Esophagus muscularis mucosa (tissue), 4 donors: ENCODE measurements around the gene SCART1. TPM values are rescaled to one million over a fixed set of nuclear protein-coding genes. Genes with fewer than 3 reads are reported as not detected.

Experiments used
- DNase-seq: peaks from one replicate; pipeline ENCODE4 v3.0.0-alpha.2; 2017; ENCODE audit errors: extremely low spot score
- H3K27ac ChIP-seq, 4 donors: fragments of 200-600 bp; sonication (generic); replicated peaks in 1 of 4; 1 replicate in 3 of 4; 2 replicates in 1 of 4; pipeline ENCODE4 v1.5.1; 2016 to 2019; ENCODE audit warnings: mild to moderate bottlenecking in 1 of 4
- H3K27me3 ChIP-seq, 4 donors: fragments of 200-600 bp; sonication (generic); one replicate each; pipeline versions ENCODE4 v1.5.1 to v1.6.0; 2016 to 2019
- H3K36me3 ChIP-seq, 4 donors: fragments of 200-600 bp; sonication (generic); one replicate each; pipeline ENCODE4 v1.5.1; 2016 to 2019
- H3K4me1 ChIP-seq, 4 donors: fragments of 200-600 bp; sonication (generic); one replicate each; pipeline ENCODE4 v1.5.1; 2016 to 2019
- H3K4me3 ChIP-seq, 4 donors: fragments of 200-600 bp; sonication (generic); 1 replicate in 2 of 4; 2 replicates in 2 of 4; pipeline ENCODE4 v1.5.1; 2016 to 2019; ENCODE audit warnings: mild to moderate bottlenecking in 4 of 4, moderate library complexity in 1 of 4
- H3K9me3 ChIP-seq, 4 donors: fragments of 200-600 bp; sonication (generic); 1 replicate in 3 of 4; 2 replicates in 1 of 4; pipeline ENCODE4 v1.5.1; 2016 to 2019
- CTCF ChIP-seq, 3 experiments: fragments of 200-600 bp in 2 of 3; fragments of 450-650 bp in 1 of 3; sonication (generic) in 2 of 3; IDR thresholded peaks; one replicate each; pipeline ENCODE4 v1.5.1; 2017 to 2019; ENCODE audit warnings: antibody characterized with exemption in 3 of 3, mild to moderate bottlenecking in 2 of 3, moderate library complexity in 1 of 3
- EP300 ChIP-seq: sonication (generic); formaldehyde crosslinking; IDR thresholded peaks from one replicate; pipeline ENCODE4 v1.6.1; 2017; ENCODE audit warnings: antibody characterized with exemption
- POLR2A ChIP-seq: fragments of 450-650 bp; IDR thresholded peaks from one replicate; pipeline ENCODE4 v1.6.1; 2017; ENCODE audit warnings: antibody characterized with exemption, moderate library complexity, mild to moderate bottlenecking, low read depth
- POLR2AphosphoS5 ChIP-seq, 2 donors: sonication (generic); formaldehyde crosslinking; IDR thresholded peaks; one replicate each; pipeline ENCODE4 v1.6.1; 2017; ENCODE audit warnings: antibody characterized with exemption in 2 of 2
- WGBS: methylation state at CpG from one replicate; pipeline ENCODE4 v1.1.5; 2018; 5-methylcytosine and 5-hydroxymethylcytosine counted together
- intact Hi-C: fragments of 100-400 bp; cut with DNase I; formaldehyde crosslinking; loops from one replicate; pipeline ENCODE4 v1.15.1; 2023
- total RNA-seq, 4 donors: library from RNA; depleted of rRNA; stranded (reverse); fragments of >200 nt; gene quantifications; one replicate each; pipeline versions ENCODE4 v1.1.0 to v1.2.1, GENCODE V29; 2016

SCART1 gene
- total RNA-seq, 4 donors from 2014 or later: 0.65 to 1.7 (median 1.4) TPM

GRCh38 chr10:133462512-133463305, 9.0 kb downstream of the SCART1 start:
- DNase-seq: peak; percentile 75
- no peaks in the 10 kb centered on the region for H3K4me1 ChIP-seq
- TF ChIP-seq POLR2A (no peak), EP300 (no peak), CTCF (IDR thresholded peaks at IDR 0.05) (no peak), POLR2AphosphoS5 (IDR thresholded peaks at IDR 0.05) (no peak)
- H3K27ac ChIP-seq: no peak overlapping the region
- no peaks in the 10 kb centered on the region for H3K9me3 ChIP-seq
- intact Hi-C loops: no loop called here
- H3K4me3 ChIP-seq: no peak overlapping the region
- H3K36me3 ChIP-seq: peaks cover 0 to 33% (median 7%) of the 10 kb centered on the region in 4 donors
- WGBS: 93% methylated on average over 10 of the region's 10 CpGs
- H3K27me3 ChIP-seq: no peaks in the 10 kb centered on the region

GRCh38 chr10:133464582-133465031, 10.9 kb downstream of the SCART1 start:
- DNase-seq: peak; percentile 50
- Histone ChIP-seq H3K4me3 (no peak overlapping the region), H3K36me3 (peaks cover 0 to 38% (median 10%) of the 10 kb centered on the region in 4 donors), H3K4me1 (no peaks in the 10 kb centered on the region), H3K27ac (no peak overlapping the region), H3K9me3 (no peaks in the 10 kb centered on the region), H3K27me3 (no peaks in the 10 kb centered on the region)
- 92% methylated on average over 11 of the region's 12 CpGs for WGBS
- intact Hi-C loops: no loop called here
- no peak for TF ChIP-seq CTCF (IDR thresholded peaks at IDR 0.05)
- no peak for TF ChIP-seq POLR2A
- no peak for TF ChIP-seq EP300
- no peak for TF ChIP-seq POLR2AphosphoS5 (IDR thresholded peaks at IDR 0.05)

GRCh38 chr10:133465191-133465949, 11.6 kb downstream of the SCART1 start:
- WGBS: 18% methylated on average over 33 of the region's 55 CpGs
- Histone ChIP-seq H3K4me3 (no peak overlapping the region), H3K27me3 (no peaks in the 10 kb centered on the region), H3K27ac (no peak overlapping the region), H3K36me3 (peaks cover 0 to 35% (median 10%) of the 10 kb centered on the region in 4 donors), H3K9me3 (no peaks in the 10 kb centered on the region), H3K4me1 (no peaks in the 10 kb centered on the region)
- peak; percentile 57 for DNase-seq
- TF ChIP-seq EP300 (no peak), POLR2AphosphoS5 (IDR thresholded peaks at IDR 0.05) (no peak), CTCF (IDR thresholded peaks at IDR 0.05) (no peak), POLR2A (no peak)
- intact Hi-C loops: no loop called here

- no peaks in the 10 kb centered on the region for H3K4me1 ChIP-seq
- intact Hi-C loops: no loop called here
- TF ChIP-seq POLR2AphosphoS5 (IDR thresholded peaks at IDR 0.05) (no peak), CTCF (IDR thresholded peaks at IDR 0.05) (no peak), EP300 (no peak), POLR2A (no peak)
- H3K27ac ChIP-seq: no peak overlapping the region
- H3K36me3 ChIP-seq: peaks cover 0 to 35% (median 10%) of the 10 kb centered on the region in 4 donors
- no peaks in the 10 kb centered on the region for H3K9me3 ChIP-seq
- no peaks in the 10 kb centered on the region for H3K27me3 ChIP-seq
- WGBS: 91% methylated on average over 7 of the region's 7 CpGs
- DNase-seq: peak; percentile 80
- H3K4me3 ChIP-seq: no peak overlapping the region
Observed at GRCh38 chr10:133465950-133466474, 12.3 kb downstream of the SCART1 start.
